DND-41 (cell line): Measurements from ENCODE around the gene PAPSS2.

Source experiments
- CTCF ChIP-seq: IDR thresholded peaks from 2 replicates; pipeline ENCODE4 v1.5.1; 2012; ENCODE audit warnings: borderline replicate concordance, low read length, moderate library complexity, mild to moderate bottlenecking; ENCODE audit not compliant: poor library complexity, severe bottlenecking; ENCODE audit errors: extremely low read depth
- EZH2 ChIP-seq: IDR thresholded peaks from 3 replicates; pipeline ENCODE4 v1.6.1; 2012; ENCODE audit warnings: borderline replicate concordance, low read depth, mild to moderate bottlenecking, moderate library complexity, low read length, inconsistent platforms; ENCODE audit not compliant: severe bottlenecking

- TF ChIP-seq EZH2 (no peak), CTCF (peak; percentile 70)
Measured at GRCh38 chr10:87734987-87735827, 75.5 kb downstream of the PAPSS2 start.
